Measurements from ENCODE around the gene AKIRIN1. TPM values are rescaled to one million over a fixed set of nuclear protein-coding genes. Genes with fewer than 3 reads are reported as not detected.
"Not testable (repeated sequence)": the region's sequence is repeated elsewhere in the genome, so short reads cannot be mapped to it uniquely, and the experiment has no call there.

The AKIRIN1 gene
- total RNA-seq, 1 donor = 35.1 TPM

- peaks cover 42% of the 10 kb centered on the region for H3K79me2 ChIP-seq (ENCODE audit: insufficient read depth, low read length)
- no peak overlapping the region for H2AFZ ChIP-seq (ENCODE audit: low read length)
- H3K4me1 ChIP-seq (ENCODE audit: insufficient read depth, low read length) = peaks cover 25% of the 10 kb centered on the region
- peaks cover 87% of the 10 kb centered on the region for H3K36me3 ChIP-seq (ENCODE audit: insufficient read depth, low read length)
- H3K27me3 ChIP-seq (ENCODE audit: insufficient read depth, low read length) = no peaks in the 10 kb centered on the region
- peaks cover 28% of the 10 kb centered on the region for H4K20me1 ChIP-seq (ENCODE audit: insufficient read depth, low read length)
- no peak overlapping the region for H3K4me2 ChIP-seq (ENCODE audit: insufficient read depth, low read length)
- H3K9me3 ChIP-seq (ENCODE audit: low read depth, low read length) = no peaks in the 10 kb centered on the region
- peak overlapping the region; percentile 42 for H3K27ac ChIP-seq (ENCODE audit: low read depth, low read length)
- TF ChIP-seq CTCF (IDR thresholded peaks at IDR 0.05; ENCODE audit: extremely low read depth, low read depth, low read length) = no peak
- no peak overlapping the region for H3K4me3 ChIP-seq (ENCODE audit: insufficient read depth, low read length)
- DNase-seq (ENCODE audit: insufficient read length, low spot score, missing footprints) = no peak
Measured at GRCh38 chr1:39003794-39004193, 12.7 kb downstream of the AKIRIN1 start.

GRCh38 chr1:39006287-39006686 lies 15.2 kb downstream of the AKIRIN1 start:
- no peak overlapping the region for H3K4me3 ChIP-seq (ENCODE audit: insufficient read depth, low read length)
- no peak for DNase-seq (ENCODE audit: insufficient read length, low spot score, missing footprints)
- no peaks in the 10 kb centered on the region for H3K9me3 ChIP-seq (ENCODE audit: low read depth, low read length)
- peaks cover 25% of the 10 kb centered on the region for H3K4me1 ChIP-seq (ENCODE audit: insufficient read depth, low read length)
- TF ChIP-seq CTCF (IDR thresholded peaks at IDR 0.05; ENCODE audit: extremely low read depth, low read depth, low read length) = no peak
- H3K27me3 ChIP-seq (ENCODE audit: insufficient read depth, low read length) = no peaks in the 10 kb centered on the region
- peaks cover 17% of the 10 kb centered on the region for H3K79me2 ChIP-seq (ENCODE audit: insufficient read depth, low read length)
- H3K36me3 ChIP-seq (ENCODE audit: insufficient read depth, low read length) = peaks cover 80% of the 10 kb centered on the region
- no peak overlapping the region for H2AFZ ChIP-seq (ENCODE audit: low read length)
- H3K27ac ChIP-seq (ENCODE audit: low read depth, low read length) = no peak overlapping the region
- H3K4me2 ChIP-seq (ENCODE audit: insufficient read depth, low read length) = no peak overlapping the region
- H4K20me1 ChIP-seq (ENCODE audit: insufficient read depth, low read length) = peaks cover 22% of the 10 kb centered on the region

- Histone ChIP-seq H3K27me3 (ENCODE audit: insufficient read depth, low read length) (no peaks in the 10 kb centered on the region), H3K36me3 (ENCODE audit: insufficient read depth, low read length) (peaks cover 76% of the 10 kb centered on the region)
Measured at GRCh38 chr1:39006726-39007645, 15.9 kb downstream of the AKIRIN1 start.

GRCh38 chr1:39014956-39015355 lies 23.9 kb downstream of the AKIRIN1 start:
- not testable (repeated sequence) for H3K79me2 ChIP-seq (ENCODE audit: insufficient read depth, low read length); H3K9me3 ChIP-seq (ENCODE audit: low read depth, low read length); H3K4me2 ChIP-seq (ENCODE audit: insufficient read depth, low read length); H2AFZ ChIP-seq (ENCODE audit: low read length); H3K27me3 ChIP-seq (ENCODE audit: insufficient read depth, low read length); DNase-seq (ENCODE audit: insufficient read length, low spot score, missing footprints); H3K4me1 ChIP-seq (ENCODE audit: insufficient read depth, low read length); H4K20me1 ChIP-seq (ENCODE audit: insufficient read depth, low read length); H3K4me3 ChIP-seq (ENCODE audit: insufficient read depth, low read length); H3K27ac ChIP-seq (ENCODE audit: low read depth, low read length)
- peaks cover 14% of the 10 kb centered on the region for H3K36me3 ChIP-seq (ENCODE audit: insufficient read depth, low read length)

More at GRCh38 chr1:39006726-39007645, 15.9 kb downstream of the AKIRIN1 start:
- H4K20me1 ChIP-seq (ENCODE audit: insufficient read depth, low read length) = peaks cover 16% of the 10 kb centered on the region
- no peak for DNase-seq (ENCODE audit: insufficient read length, low spot score, missing footprints)
- no peak overlapping the region for H3K27ac ChIP-seq (ENCODE audit: low read depth, low read length)
- no peak overlapping the region for H3K4me3 ChIP-seq (ENCODE audit: insufficient read depth, low read length)
- H3K4me2 ChIP-seq (ENCODE audit: insufficient read depth, low read length) = no peak overlapping the region
- peaks cover 10% of the 10 kb centered on the region for H3K79me2 ChIP-seq (ENCODE audit: insufficient read depth, low read length)
- TF ChIP-seq CTCF (IDR thresholded peaks at IDR 0.05; ENCODE audit: extremely low read depth, low read depth, low read length) = no peak
- peaks cover 19% of the 10 kb centered on the region for H3K4me1 ChIP-seq (ENCODE audit: insufficient read depth, low read length)
- no peak overlapping the region for H2AFZ ChIP-seq (ENCODE audit: low read length)
- H3K9me3 ChIP-seq (ENCODE audit: low read depth, low read length) = no peaks in the 10 kb centered on the region

All from osteoblast (primary cell).